Panc1 (cell line): ENCODE data around the gene NUMB. TPM values are rescaled to one million over a fixed set of nuclear protein-coding genes. Genes with fewer than 3 reads are reported as not detected.

Experiments used
- ATAC-seq: fragments of 200-7000 bp; cut with Tn5 transposase; 2 replicates; pipeline ENCODE4 v1.9.1; 2020; ENCODE audit warnings: mild to moderate bottlenecking, moderate library complexity
- BruUV-seq: library from RNA; stranded (reverse); fragments of 400-500 nt; replicated peaks from 2 replicates; lab custom pipeline; 2021; lab: Mats Ljungman, UMichigan
- CTCF ChIA-PET: fragments of 300-600 bp; sonication (Branson Sonifier 250); formaldehyde crosslinking; loops from one replicate; lab custom pipeline; 2022; ENCODE audit warnings: antibody characterized with exemption; lab: Charles Lee
- POLR2A ChIA-PET: fragments of 300-600 bp; sonication (Branson Sonifier 250); formaldehyde crosslinking; loops from one replicate; lab custom pipeline; 2022; ENCODE audit warnings: antibody characterized with exemption; lab: Charles Lee
- DNase-seq: peaks from one replicate; pipeline ENCODE4 v3.0.0-alpha.2; 2010; ENCODE audit warnings: low read depth, low spot score
- H3K27ac ChIP-seq: 2 replicates; pipeline ENCODE4 v1.5.1; 2011; ENCODE audit warnings: mild to moderate bottlenecking, low read length, inconsistent platforms
- H3K27me3 ChIP-seq: fragments of 200-500 bp; sonication (Bioruptor generic); 2 replicates; pipeline ENCODE4 v1.6.0; 2014; ENCODE audit warnings: low read length, inconsistent platforms; ENCODE audit not compliant: control insufficient read depth, insufficient read depth
- H3K36me3 ChIP-seq: fragments of 200-500 bp; sonication (Bioruptor generic); 2 replicates; pipeline ENCODE4 v1.5.1; 2014; ENCODE audit warnings: inconsistent platforms, mild to moderate bottlenecking, low read length, moderate library complexity; ENCODE audit not compliant: control insufficient read depth, insufficient read depth
- H3K4me1 ChIP-seq: 2 replicates; pipeline ENCODE4 v1.5.1; 2011; ENCODE audit warnings: inconsistent platforms, mild to moderate bottlenecking, low read length, moderate library complexity; ENCODE audit not compliant: control insufficient read depth, insufficient read depth
- H3K4me3 ChIP-seq, 2 experiments: 2 replicates each; pipeline ENCODE4 v1.5.1; 2011 to 2012; ENCODE audit warnings: low read depth in 2 of 2, low read length in 2 of 2, mild to moderate bottlenecking in 2 of 2, inconsistent platforms in 1 of 2, moderate library complexity in 1 of 2
- H3K9me3 ChIP-seq: fragments of 200-500 bp; sonication (Bioruptor generic); 2 replicates; pipeline ENCODE4 v1.5.1; 2014; ENCODE audit warnings: low read depth, mild to moderate bottlenecking, inconsistent platforms, low read length, moderate library complexity; ENCODE audit not compliant: control insufficient read depth, insufficient read depth
- CTCF ChIP-seq: fragments of 450-650 bp; IDR thresholded peaks from 2 replicates; pipeline ENCODE4 v1.5.1; 2017; ENCODE audit warnings: mild to moderate bottlenecking
- POLR2AphosphoS5 ChIP-seq: IDR thresholded peaks from 2 replicates; pipeline ENCODE4 v1.6.1; 2012; ENCODE audit warnings: mild to moderate bottlenecking, low read depth, low read length, moderate library complexity
- REST ChIP-seq, 2 experiments: IDR thresholded peaks; 2 replicates each; pipeline ENCODE4 v1.6.1; 2011 to 2012; ENCODE audit warnings: low read depth in 2 of 2, control low read depth in 1 of 2, low read length in 1 of 2, mild to moderate bottlenecking in 1 of 2, moderate library complexity in 1 of 2; ENCODE audit not compliant: insufficient read depth in 1 of 2
- SIN3A ChIP-seq: IDR thresholded peaks from 2 replicates; pipeline ENCODE4 v1.6.1; 2012; ENCODE audit warnings: low read depth, mild to moderate bottlenecking, low read length, moderate library complexity, borderline replicate concordance; ENCODE audit not compliant: insufficient read depth
- TCF7L2 ChIP-seq: IDR thresholded peaks from 2 replicates; pipeline ENCODE4 v1.6.1; 2011; ENCODE audit warnings: mild to moderate bottlenecking, low read depth, low read length, inconsistent platforms
- in situ Hi-C: cut with HindIII; loops from 2 replicates; pipeline ENCODE4 v1.10.0; 2016; ENCODE audit warnings: low sequenced_read_pairs, low pct_unique_long_range_greater_than_20kb
- intact Hi-C: fragments of 100-400 bp; cut with micrococcal nuclease; formaldehyde crosslinking; loops from one replicate; pipeline ENCODE4 v1.10.0; 2022; ENCODE audit not compliant: unreplicated experiment
- total RNA-seq: library from RNA; stranded (reverse); gene quantifications from one replicate; pipeline ENCODE4 v1.2.1, GENCODE V29; 2021; ENCODE audit not compliant: unreplicated experiment

Gene NUMB
- total RNA-seq, 1 experiment from 2014 or later = 51.5 TPM

GRCh38 chr14:73250317-73250713 is 208.0 kb downstream of the NUMB start:
- no TSS peak for BruUV-seq
- ATAC-seq (no peak), DNase-seq (no peak)
- Histone ChIP-seq H3K4me1 (peaks cover 5% of the 10 kb centered on the region; the same call in 1 of the 2 replicates), H3K27ac (no peak overlapping the region), H3K9me3 (no peaks in the 10 kb centered on the region), H3K36me3 (no peaks in the 10 kb centered on the region), H3K4me3 (no peak overlapping the region), H3K27me3 (no peaks in the 10 kb centered on the region)
- POLR2A ChIA-PET = no interaction called here
- TF ChIP-seq TCF7L2 = no peak
- no peak for TF ChIP-seq SIN3A
- TF ChIP-seq CTCF = no peak
- no peak for TF ChIP-seq POLR2AphosphoS5
- no peak for TF ChIP-seq REST (IDR thresholded peaks at IDR 0.05; ENCODE audit: insufficient read depth in 1 of 2, low read depth in 2 of 2, low read length in 1 of 2)
- in situ Hi-C loops = no loop called here
- CTCF ChIA-PET = no interaction called here
- intact Hi-C loops = no loop called here

GRCh38 chr14:73249564-73250316 is 208.6 kb downstream of the NUMB start:
- CTCF ChIA-PET = no interaction called here
- no peaks in the 10 kb centered on the region for H3K27me3 ChIP-seq
- TF ChIP-seq TCF7L2 = no peak
- TF ChIP-seq CTCF = no peak
- TF ChIP-seq POLR2AphosphoS5 = no peak
- TF ChIP-seq SIN3A = no peak
- TF ChIP-seq REST (IDR thresholded peaks at IDR 0.05; ENCODE audit: insufficient read depth in 1 of 2, low read depth in 2 of 2, low read length in 1 of 2) = no peak

More at GRCh38 chr14:73249564-73250316, 208.6 kb downstream of the NUMB start:
- intact Hi-C loops = no loop called here
- BruUV-seq = no TSS peak
- Histone ChIP-seq H3K4me3 (no peak overlapping the region), H3K27ac (no peak overlapping the region), H3K36me3 (no peaks in the 10 kb centered on the region), H3K9me3 (no peaks in the 10 kb centered on the region), H3K4me1 (peaks cover 5% of the 10 kb centered on the region; the same call in 1 of the 2 replicates)
- DNase-seq (no peak), ATAC-seq (no peak)
- in situ Hi-C loops = no loop called here
- POLR2A ChIA-PET = no interaction called here
